Type B pancreatic cell (in vitro differentiated cells): Measurements from ENCODE around the gene TMEM205. TPM values are rescaled to one million over a fixed set of nuclear protein-coding genes. Genes with fewer than 3 reads are reported as not detected.
A peak's percentile ranks its signal among the peaks of the same experiment; 100 is the strongest.

Experiments
- DNase-seq: peaks from one replicate; pipeline ENCODE4 v3.0.0; 2021; ENCODE audit warnings: mixed read lengths; ENCODE audit not compliant: unreplicated experiment; ENCODE audit errors: extremely low spot score
- H3K27ac Mint-ChIP-seq: 2 replicates; pipeline ENCODE4 v1.8.0; 2021; ENCODE audit warnings: mild to moderate bottlenecking, mixed read lengths
- H3K27me3 Mint-ChIP-seq: 2 replicates; pipeline ENCODE4 v1.8.0; 2021; ENCODE audit warnings: mixed read lengths
- H3K36me3 Mint-ChIP-seq: 2 replicates; pipeline ENCODE4 v1.8.0; 2021; ENCODE audit warnings: mixed read lengths
- H3K4me1 Mint-ChIP-seq: one replicate; pipeline ENCODE4 v1.8.0; 2021; ENCODE audit warnings: mixed read lengths; ENCODE audit not compliant: unreplicated experiment
- H3K4me3 Mint-ChIP-seq: 2 replicates; pipeline ENCODE4 v1.8.0; 2021; ENCODE audit warnings: mild to moderate bottlenecking, mixed read lengths
- H3K9me3 Mint-ChIP-seq: 2 replicates; pipeline ENCODE4 v1.8.0; 2021; ENCODE audit warnings: mixed read lengths
- total RNA-seq: library from RNA; stranded (reverse); gene quantifications from 2 replicates; pipeline ENCODE4 v1.2.1, GENCODE V29; 2021; ENCODE audit warnings: low replicate concordance
- TF ChIP-seq, protein P1 (sequence below): fragments of 200-600 bp; sonication (generic); conservative IDR thresholded peaks from 2 replicates; pipeline ENCODE4 v1.5.0; 2021; ENCODE audit warnings: antibody characterized with exemption, mild to moderate bottlenecking

Gene TMEM205
- total RNA-seq, 1 donor from 2014 or later = 58.6 TPM

DNA sequence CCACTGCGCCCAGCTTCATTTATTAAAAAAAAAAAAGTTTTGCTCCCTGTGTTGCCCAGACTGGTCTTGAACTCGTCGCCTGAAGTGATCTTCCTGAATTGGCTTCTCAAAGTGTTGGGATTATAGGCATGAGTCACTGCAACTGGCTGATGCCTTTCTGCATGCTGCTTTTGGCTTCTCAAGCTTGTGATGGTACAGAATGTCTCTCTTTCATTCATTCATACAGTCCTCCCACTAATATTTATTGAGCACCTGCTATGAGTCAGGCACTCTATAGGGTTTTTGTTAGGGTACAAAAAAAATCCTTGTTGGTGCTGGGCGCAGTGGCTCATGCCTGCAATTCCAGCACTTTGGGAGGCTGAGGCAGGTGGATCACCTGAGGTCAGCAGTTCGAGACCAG, 41.1 kb downstream of the TMEM205 start:
- Mint-ChIP-seq H3K4me1 (no peaks in the 10 kb centered on the region), H3K27me3 (no peaks in the 10 kb centered on the region), H3K4me3 (no peak overlapping the region), H3K9me3 (no peaks in the 10 kb centered on the region), H3K36me3 (no peaks in the 10 kb centered on the region), H3K27ac (no peak overlapping the region)
- TF ChIP-seq, protein P1, sequence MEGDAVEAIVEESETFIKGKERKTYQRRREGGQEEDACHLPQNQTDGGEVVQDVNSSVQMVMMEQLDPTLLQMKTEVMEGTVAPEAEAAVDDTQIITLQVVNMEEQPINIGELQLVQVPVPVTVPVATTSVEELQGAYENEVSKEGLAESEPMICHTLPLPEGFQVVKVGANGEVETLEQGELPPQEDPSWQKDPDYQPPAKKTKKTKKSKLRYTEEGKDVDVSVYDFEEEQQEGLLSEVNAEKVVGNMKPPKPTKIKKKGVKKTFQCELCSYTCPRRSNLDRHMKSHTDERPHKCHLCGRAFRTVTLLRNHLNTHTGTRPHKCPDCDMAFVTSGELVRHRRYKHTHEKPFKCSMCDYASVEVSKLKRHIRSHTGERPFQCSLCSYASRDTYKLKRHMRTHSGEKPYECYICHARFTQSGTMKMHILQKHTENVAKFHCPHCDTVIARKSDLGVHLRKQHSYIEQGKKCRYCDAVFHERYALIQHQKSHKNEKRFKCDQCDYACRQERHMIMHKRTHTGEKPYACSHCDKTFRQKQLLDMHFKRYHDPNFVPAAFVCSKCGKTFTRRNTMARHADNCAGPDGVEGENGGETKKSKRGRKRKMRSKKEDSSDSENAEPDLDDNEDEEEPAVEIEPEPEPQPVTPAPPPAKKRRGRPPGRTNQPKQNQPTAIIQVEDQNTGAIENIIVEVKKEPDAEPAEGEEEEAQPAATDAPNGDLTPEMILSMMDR = no peak
- no peak for DNase-seq

DNA sequence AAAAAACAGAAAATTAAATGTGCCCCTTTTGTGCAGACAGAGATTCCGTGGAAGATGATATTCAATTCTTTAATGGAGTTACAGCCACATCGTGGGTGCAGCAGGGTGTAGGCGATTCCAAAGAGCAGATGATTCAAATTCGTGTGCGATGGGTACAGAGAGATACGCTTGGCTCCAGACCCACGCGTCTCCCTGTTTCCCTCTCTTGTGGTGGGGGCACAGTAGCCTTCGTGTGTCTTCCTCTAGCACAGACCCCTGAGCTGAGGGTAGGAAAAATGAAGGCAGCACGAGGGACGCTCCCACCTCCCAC, 45.3 kb downstream of the TMEM205 start:
- Mint-ChIP-seq H3K4me3 (no peak overlapping the region), H3K36me3 (no peaks in the 10 kb centered on the region), H3K4me1 (no peaks in the 10 kb centered on the region), H3K27ac (no peak overlapping the region), H3K27me3 (no peaks in the 10 kb centered on the region), H3K9me3 (no peaks in the 10 kb centered on the region)
- TF ChIP-seq, protein P1 = no peak
- DNase-seq = no peak

DNA sequence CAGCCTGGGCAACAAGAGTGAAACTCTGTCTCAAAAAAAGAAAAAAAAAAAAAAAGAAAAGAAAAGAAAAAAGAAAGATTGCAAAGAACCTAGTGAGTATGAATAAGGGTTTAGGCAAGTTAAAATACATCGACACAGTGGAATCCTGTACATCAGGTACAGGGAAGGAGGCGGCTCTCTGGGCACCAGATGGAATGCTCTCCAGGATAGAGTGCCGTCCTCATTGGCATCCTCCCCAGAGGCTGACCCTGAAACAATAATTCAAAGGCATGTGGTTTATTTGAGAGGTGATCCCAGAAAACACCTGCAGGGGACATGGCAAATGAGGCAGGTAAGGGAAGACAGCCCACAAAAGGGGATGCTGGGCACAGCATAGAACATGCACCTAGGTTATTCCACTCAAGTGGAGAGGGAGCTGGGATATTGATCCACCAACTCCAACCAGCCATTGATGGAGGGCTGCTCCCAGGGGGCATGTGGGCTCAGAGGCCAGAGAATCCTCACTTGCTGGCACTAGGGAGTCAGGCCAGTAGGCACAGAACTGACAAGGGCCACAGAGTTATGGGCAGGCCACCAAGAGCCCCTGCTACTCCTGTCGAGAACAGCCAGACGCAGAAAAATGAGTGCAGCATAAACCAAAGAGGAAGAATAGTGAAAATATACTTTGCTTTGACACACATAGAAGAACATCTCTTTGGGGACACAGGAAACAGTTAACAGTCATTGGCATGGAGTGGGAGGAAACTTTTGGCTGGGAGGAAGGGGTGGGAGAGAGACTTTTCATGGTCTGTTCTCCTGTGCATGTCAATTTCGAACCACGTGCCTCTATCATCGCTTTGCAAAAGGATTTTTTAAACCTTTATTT, 45.9 kb downstream of the TMEM205 start:
- H3K4me1 Mint-ChIP-seq = no peaks in the 10 kb centered on the region
- no peaks in the 10 kb centered on the region for H3K36me3 Mint-ChIP-seq
- H3K9me3 Mint-ChIP-seq = no peaks in the 10 kb centered on the region
- no peak overlapping the region for H3K4me3 Mint-ChIP-seq
- no peaks in the 10 kb centered on the region for H3K27me3 Mint-ChIP-seq
- no peak overlapping the region for H3K27ac Mint-ChIP-seq
- TF ChIP-seq, protein P1 = no peak
- DNase-seq = no peak

DNA sequence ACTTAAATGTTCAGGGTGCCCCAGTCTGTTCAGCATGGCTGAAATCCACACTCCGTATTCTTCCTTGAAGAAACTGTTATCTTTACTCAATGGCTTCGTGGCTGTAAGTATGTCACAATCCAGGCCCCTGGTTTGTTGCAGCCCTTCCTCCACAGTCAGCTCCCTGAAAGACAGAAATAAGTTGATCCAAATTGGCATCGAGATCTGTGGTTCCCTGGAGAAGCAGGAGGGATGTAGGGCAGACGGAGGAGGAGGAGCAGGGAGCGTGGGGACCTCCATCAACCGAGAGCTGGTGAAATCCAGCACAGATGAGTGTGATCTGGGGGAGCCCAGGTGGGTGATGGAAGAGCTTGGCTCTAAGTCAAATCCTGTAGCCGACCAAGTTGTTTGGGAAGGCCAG, 49.8 kb downstream of the TMEM205 start:
- H3K27me3 Mint-ChIP-seq = no peaks in the 10 kb centered on the region
- no peaks in the 10 kb centered on the region for H3K9me3 Mint-ChIP-seq
- TF ChIP-seq, protein P1 = no peak
- peaks cover 7% of the 10 kb centered on the region for H3K4me1 Mint-ChIP-seq
- no peak overlapping the region for H3K4me3 Mint-ChIP-seq
- H3K27ac Mint-ChIP-seq = peak overlapping the region; percentile 26
- H3K36me3 Mint-ChIP-seq = no peaks in the 10 kb centered on the region
- no peak for DNase-seq

DNA sequence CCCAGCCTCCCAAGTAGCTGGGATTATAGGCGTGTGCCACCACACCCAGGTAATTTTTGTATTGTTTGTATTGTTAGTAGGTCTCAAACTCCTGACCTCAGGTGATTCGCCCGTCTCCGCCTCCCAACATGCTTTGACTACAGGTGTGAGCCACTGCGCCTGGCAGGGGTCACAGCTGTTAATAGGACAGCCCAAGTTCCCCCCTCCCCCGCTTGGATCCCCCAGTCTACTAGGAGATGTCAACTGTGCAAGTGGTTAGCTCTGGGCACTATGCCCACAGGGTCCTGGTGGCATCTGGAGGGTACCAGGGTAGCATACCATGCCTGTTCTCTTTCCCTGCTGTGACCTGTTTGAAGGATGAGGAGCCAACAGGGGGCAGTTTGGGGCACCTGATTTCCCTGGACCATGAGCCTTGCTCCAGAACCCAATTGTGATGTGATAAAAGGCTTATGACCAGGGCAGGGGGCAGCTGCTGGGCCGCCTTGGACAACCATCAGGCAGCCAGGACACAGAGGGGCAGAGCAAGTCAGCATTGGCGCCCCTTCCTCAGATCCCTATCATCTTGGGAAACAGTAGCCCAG, 50.3 kb downstream of the TMEM205 start, which contains the start of gene TSPAN16:
Gene TSPAN16 (plus strand): TSS at position 496 of the 581 bp plus-strand sequence. CDS start 138 bp downstream, outside the sequence.
- DNase-seq = no peak
- TF ChIP-seq, protein P1 = no peak
- H3K27ac Mint-ChIP-seq = peak within 1 kb of the TSS; percentile 26

More for the DNA sequence above, 50.3 kb downstream of the TMEM205 start, which contains the start of gene TSPAN16:
- H3K4me1 Mint-ChIP-seq = peaks cover 7% of the 10 kb centered on the region
- no peaks in the 10 kb centered on the region for H3K27me3 Mint-ChIP-seq
- no peak within 1 kb of the TSS for H3K4me3 Mint-ChIP-seq
- no peaks in the 10 kb centered on the region for H3K36me3 Mint-ChIP-seq
- H3K9me3 Mint-ChIP-seq = no peaks in the 10 kb centered on the region
